Measurements from ENCODE around the gene MYO18B.

The MYO18B gene

GRCh38 chr22:25711491-25711890 is 30.5 kb upstream of the MYO18B start:
- DNase-seq (ENCODE audit: extremely low read depth in 1 of 2, low read depth in 1 of 2) = no peak

DNA sequence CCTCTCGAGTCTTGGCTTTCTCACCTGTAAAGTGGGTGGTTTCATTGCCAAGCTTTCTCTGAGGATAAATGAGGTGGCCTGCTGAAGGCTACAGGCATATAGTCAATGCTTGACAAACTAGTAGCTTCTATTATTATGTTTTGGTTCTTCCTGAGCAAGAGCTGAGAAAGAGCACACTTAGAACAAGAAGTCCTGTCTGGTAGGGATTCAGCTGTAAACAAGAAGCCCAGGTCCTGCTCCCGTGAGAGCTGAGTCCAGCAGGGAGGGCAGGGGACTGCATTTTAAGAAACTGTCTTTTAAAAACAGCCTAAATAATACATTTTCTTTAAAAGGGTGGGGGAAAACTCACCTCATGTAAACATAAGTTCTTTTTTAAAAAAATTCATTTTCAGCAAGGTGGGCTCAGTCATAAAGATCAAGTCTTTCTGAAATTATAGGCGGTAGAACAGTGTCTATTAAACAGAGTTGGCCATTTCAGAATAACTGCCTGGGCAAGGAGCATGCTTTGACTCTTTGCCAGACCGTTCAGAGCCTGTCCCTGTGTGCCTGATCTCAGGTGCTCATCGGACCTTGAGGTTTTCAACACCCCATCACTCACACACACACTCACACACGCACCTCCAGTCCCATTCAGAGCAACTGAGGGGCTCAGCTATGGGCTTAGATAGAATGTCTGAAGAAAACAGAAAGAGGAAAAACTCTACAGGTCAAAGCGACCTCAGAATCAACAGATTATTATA is 29.2 kb upstream of the MYO18B start:
- DNase-seq (ENCODE audit: extremely low read depth in 1 of 2, low read depth in 1 of 2) = no peak

GRCh38 chr22:25714070-25714469 is 27.9 kb upstream of the MYO18B start:
- DNase-seq (ENCODE audit: extremely low read depth in 1 of 2, low read depth in 1 of 2) = no peak

DNA sequence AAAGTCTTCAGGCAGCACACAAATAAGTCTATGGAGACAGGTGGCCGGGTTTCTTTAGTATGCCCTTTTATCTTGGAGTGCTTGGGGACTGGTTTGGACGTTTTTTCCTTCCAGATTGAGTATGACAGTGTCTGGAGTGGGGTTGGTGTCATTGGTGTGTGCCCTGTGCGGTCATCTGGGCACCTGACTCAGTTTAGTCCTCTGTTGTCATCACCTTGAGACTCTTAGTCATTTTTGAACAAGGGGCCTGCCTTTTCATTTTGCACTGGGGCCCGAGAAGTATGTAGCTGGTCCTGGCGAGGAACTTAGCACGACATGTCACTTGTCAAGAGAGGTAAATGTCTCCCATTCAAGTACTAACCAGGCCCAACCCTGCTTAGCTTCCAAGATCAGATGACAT is 27.2 kb upstream of the MYO18B start:
- DNase-seq (ENCODE audit: extremely low read depth in 1 of 2, low read depth in 1 of 2) = no peak

GRCh38 chr22:25716637-25717036 is 25.4 kb upstream of the MYO18B start:
- no peak for DNase-seq (ENCODE audit: extremely low read depth in 1 of 2, low read depth in 1 of 2)

DNA sequence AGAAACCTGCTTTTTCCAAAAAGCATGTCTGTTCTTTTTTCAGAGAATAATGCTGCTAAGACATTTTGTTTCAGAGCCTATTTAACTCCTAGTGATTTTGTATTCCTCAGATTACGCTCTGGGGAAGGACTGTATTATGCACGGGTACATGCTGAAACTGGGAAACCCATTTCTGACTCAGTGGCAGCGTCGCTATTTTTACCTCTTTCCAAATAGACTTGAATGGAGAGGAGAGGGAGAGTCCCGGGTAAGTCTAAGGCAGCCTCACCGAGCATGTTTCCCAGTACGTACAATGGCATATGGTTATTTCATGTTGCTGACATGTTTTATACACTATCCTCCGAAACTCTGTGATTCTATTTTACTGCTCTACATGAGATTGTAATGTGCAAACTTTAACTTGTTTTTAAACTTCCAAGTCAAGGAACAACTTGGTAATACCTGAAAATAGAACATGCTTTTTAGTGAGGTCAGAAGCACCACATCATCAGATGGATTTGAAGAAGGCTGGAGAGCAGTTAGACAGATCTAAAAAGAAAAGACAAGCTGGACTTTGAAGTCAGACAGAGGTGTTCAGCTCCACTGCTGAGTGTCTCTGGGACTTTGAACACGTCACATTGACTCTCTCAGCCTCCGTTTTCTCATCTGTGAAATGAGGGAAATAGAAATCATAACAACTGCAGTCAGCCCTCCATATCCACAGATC is 23.7 kb upstream of the MYO18B start:
- no peak for DNase-seq (ENCODE audit: extremely low read depth in 1 of 2, low read depth in 1 of 2)

DNA sequence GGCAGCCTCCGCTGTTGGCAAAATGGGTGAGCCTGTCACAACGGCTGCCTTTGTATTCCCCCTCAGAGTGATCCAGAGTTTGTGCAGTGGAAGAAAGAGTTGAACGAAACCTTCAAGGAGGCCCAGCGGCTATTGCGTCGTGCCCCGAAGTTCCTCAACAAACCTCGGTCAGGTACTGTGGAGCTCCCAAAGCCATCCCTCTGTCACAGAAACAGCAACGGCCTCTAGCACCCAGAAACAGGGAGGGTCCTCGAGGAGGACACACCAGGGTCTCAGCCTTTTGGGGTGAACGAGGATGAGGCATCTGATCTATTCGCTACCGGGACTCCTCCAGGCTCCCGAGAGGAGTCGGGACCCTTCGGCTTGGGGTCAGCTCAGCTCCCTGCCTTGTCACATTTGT is 19.8 kb upstream of the MYO18B start:
- no peak for DNase-seq (ENCODE audit: extremely low read depth in 1 of 2, low read depth in 1 of 2)

- no peak for DNase-seq (ENCODE audit: extremely low read depth in 1 of 2, low read depth in 1 of 2)
Observed at GRCh38 chr22:25722626-25723025, 19.4 kb upstream of the MYO18B start.

GRCh38 chr22:25726241-25726640 is 15.7 kb upstream of the MYO18B start:
- no peak for DNase-seq (ENCODE audit: extremely low read depth in 1 of 2, low read depth in 1 of 2)

- DNase-seq (ENCODE audit: extremely low read depth in 1 of 2, low read depth in 1 of 2) = no peak
Observed at GRCh38 chr22:25728071-25728470, 13.9 kb upstream of the MYO18B start.

GRCh38 chr22:25729016-25729995 is 12.7 kb upstream of the MYO18B start:
- DNase-seq (ENCODE audit: extremely low read depth in 1 of 2, low read depth in 1 of 2) = no peak

DNA sequence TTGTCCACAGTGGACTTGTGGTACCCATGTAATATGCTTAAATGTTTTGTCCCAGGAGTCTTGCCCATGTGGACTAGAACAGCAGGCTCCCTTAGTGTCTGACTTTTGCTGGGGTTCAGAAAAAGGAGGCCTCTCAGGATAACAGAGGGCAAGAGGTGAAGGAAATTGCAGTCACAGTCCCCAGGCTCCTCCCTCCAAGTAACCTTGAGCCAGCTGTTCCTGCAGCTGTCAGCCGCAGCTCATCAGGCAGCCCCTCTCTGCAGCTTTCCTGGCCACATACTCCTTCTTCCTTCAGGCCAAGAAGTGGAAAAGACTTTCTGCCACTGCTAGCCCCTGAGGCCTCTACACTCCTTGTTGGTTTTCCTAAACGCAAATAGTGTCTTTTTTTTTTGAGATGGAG is 6.3 kb upstream of the MYO18B start:
- no peak for DNase-seq (ENCODE audit: extremely low read depth in 1 of 2, low read depth in 1 of 2)

DNA sequence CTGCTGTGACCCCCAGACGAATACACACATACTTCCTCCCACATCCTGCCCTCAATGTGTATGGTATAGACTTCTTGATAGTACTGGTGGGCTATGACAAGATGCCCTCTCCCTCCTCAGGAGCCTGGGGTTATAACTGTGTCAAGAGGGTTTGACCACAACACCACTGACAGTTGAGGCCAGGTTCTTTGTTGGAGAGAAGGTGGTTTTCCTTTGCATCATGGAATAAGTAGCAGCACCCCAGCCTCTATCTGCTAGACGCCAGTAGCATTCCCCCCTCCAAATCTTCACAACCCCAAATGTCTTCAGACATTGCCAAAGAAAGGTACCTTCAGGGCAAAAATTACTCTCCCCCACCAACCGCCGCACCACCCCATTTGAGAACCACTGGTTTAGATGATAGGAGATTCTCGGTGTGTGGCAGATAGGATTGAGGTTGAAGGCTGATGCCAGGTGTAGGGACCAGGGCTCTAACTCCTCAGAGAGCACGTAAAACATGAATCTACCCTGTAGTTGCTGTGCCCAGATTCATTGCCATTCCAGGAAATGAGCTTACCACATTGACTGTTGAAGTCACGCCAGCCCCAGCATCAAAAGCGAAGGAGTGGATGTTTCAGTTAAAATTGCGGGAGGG is 5.5 kb upstream of the MYO18B start:
- DNase-seq (ENCODE audit: extremely low read depth in 1 of 2, low read depth in 1 of 2) = no peak

GRCh38 chr22:25739659-25740344 is 2.2 kb upstream of the MYO18B start:
- no peak for DNase-seq (ENCODE audit: extremely low read depth in 1 of 2, low read depth in 1 of 2)

DNA sequence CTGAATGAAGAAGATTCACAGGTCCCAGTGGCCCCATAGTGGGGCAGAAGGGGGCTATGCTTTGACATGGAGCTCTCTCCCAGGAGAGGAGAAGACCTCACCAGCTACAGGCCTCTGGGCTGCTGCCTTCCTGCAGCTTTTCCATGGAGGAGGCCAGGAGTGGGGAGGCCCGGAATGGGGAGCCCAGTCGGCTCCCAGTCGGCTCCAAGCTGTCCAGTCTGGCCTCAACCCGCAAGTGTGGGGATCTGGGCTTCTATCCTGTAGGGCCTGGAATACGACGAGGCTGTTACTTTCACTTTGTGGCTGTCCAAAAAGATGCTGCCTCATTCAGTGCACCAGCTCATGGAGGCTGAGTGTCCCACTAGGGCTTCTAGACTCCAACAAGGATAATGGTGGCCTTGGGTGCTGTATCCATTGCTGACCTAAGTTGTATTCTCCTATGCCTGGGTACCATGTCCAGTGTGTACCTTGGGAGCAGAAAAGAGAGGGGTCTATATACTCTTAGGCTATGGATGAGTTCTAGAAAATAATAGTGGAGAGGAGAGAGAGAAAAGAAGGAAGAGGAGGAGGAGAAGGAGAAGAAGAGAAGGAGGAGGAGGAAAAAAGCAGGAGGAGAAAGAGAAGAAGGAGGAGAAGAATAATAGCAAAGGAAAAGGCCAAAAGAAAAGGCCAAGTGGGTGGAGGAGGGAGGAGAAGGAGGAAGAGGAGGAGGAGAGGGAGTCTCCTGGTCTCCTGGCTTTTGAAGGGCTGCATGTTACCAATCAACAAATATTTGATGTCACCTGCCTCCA is 1.1 kb downstream of the MYO18B start:
- no peak for DNase-seq (ENCODE audit: extremely low read depth in 1 of 2, low read depth in 1 of 2)

- no peak for DNase-seq (ENCODE audit: extremely low read depth in 1 of 2, low read depth in 1 of 2)
Observed at GRCh38 chr22:25744694-25745093, 2.7 kb downstream of the MYO18B start.

DNA sequence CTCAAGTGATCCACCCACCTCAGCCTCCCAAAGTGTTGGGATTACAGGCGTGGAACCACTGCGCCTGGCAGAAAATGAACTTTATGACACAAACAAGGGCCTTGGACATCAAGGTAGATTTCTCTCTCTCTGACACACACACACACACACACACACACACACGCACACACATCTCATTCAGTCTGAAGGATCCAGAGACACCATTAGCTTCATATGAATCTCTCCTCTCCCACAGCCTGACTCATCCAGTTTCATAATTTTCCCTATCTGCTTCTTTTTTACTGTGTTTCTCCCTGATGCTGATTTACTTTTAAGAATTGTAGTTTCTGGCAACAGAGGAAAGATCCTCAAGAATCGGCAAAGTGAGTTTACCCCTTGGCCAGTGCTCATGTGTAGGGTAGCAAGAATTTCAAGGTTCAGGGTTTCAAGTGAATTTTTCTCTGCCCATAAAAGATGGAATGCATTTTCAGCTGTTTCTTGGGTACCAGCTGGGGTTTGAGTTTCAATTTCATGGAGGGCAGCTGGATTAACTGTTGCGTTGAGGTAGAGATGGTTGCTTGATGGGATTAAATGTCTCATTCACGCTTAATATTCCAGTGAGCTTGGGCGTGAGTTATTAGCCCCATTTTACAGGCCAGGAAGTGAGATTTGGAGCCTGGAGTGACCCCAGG is 3.5 kb downstream of the MYO18B start:
- DNase-seq (ENCODE audit: extremely low read depth in 1 of 2, low read depth in 1 of 2) = no peak

DNA sequence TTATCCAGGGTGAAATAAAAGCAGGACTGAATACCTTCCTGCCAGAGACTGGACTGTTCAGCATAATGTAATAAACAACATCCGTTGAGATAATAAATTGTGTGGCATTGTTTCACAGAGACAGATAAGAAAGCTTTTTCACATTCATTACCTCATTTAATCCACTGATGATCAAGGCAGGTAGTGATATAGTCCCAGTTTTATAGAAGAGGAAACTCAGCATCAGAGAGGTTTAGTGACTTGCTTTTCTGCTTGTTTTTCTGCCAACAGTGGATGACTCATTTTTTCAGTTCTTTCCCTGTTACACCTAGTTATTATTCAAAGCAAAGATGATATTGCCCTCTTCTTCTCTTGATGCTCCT is 4.0 kb downstream of the MYO18B start:
- no peak for DNase-seq (ENCODE audit: extremely low read depth in 1 of 2, low read depth in 1 of 2)
